Mesodermal cell (in vitro differentiated cells): ENCODE measurements around the gene ANKRD11.

Source experiments
- H3K27ac ChIP-seq: 2 replicates; pipeline ENCODE4 v1.7.0; 2013; ENCODE audit warnings: mild to moderate bottlenecking, low read depth, low read length, moderate library complexity; ENCODE audit not compliant: severe bottlenecking
- H3K36me3 ChIP-seq: 2 replicates; pipeline ENCODE4 v1.7.1; 2013; ENCODE audit warnings: mild to moderate bottlenecking, low read length, moderate library complexity; ENCODE audit not compliant: control insufficient read depth, insufficient read depth
- H3K4me1 ChIP-seq: one replicate; pipeline ENCODE4 v1.7.1; 2013; ENCODE audit warnings: mild to moderate bottlenecking, low read length; ENCODE audit not compliant: insufficient read depth, control insufficient read depth, poor library complexity, severe bottlenecking
- H3K4me3 ChIP-seq: 2 replicates; pipeline ENCODE4 v1.7.0; 2013; ENCODE audit warnings: low read length, control low read depth, mild to moderate bottlenecking; ENCODE audit not compliant: insufficient read depth, poor library complexity, severe bottlenecking; ENCODE audit errors: extremely low read depth
- H3K9me3 ChIP-seq: 2 replicates; pipeline ENCODE4 v1.7.1; 2013; ENCODE audit warnings: mild to moderate bottlenecking, low read length, moderate library complexity; ENCODE audit not compliant: control insufficient read depth
- WGBS, 2 experiments: methylation state at CpG; one replicate each; pipeline ENCODE4 v1.1.5; 2013; ENCODE audit warnings: missing lambda C conversion rate in 2 of 2; ENCODE audit not compliant: insufficient coverage in 2 of 2; 5-methylcytosine and 5-hydroxymethylcytosine counted together

ANKRD11 gene

GRCh38 chr16:89345642-89346150 lies 144.7 kb downstream of the ANKRD11 start:
- H3K36me3 ChIP-seq, result peaks cover 5% of the 10 kb centered on the region
- WGBS, 2 experiments, result 94 to 99% methylated on average over 7 to 8 of the region's 9 CpGs
- H3K4me1 ChIP-seq, result peaks cover 32% of the 10 kb centered on the region
- no peak overlapping the region for H3K4me3 ChIP-seq
- no peak overlapping the region for H3K27ac ChIP-seq
- H3K9me3 ChIP-seq, result peaks cover 4% of the 10 kb centered on the region

GRCh38 chr16:89344846-89345611 lies 145.3 kb downstream of the ANKRD11 start:
- Histone ChIP-seq H3K27ac (peak overlapping the region; percentile 71), H3K4me3 (no peak overlapping the region), H3K36me3 (peaks cover 4% of the 10 kb centered on the region), H3K4me1 (peaks cover 32% of the 10 kb centered on the region), H3K9me3 (peaks cover 4% of the 10 kb centered on the region)
- WGBS, 2 experiments, result 85 to 91% methylated on average over 6 to 10 of the region's 20 CpGs

- peak overlapping the region; percentile 71 for H3K27ac ChIP-seq
- peaks cover 4% of the 10 kb centered on the region for H3K36me3 ChIP-seq
- H3K4me1 ChIP-seq, result peaks cover 32% of the 10 kb centered on the region
- WGBS, 2 experiments, result 87 to 93% methylated on average over 12 to 15 of the region's 15 CpGs
- H3K4me3 ChIP-seq, result no peak overlapping the region
- H3K9me3 ChIP-seq, result peaks cover 4% of the 10 kb centered on the region
Observed at GRCh38 chr16:89344458-89344834, 145.9 kb downstream of the ANKRD11 start.

- H3K36me3 ChIP-seq, result peaks cover 8% of the 10 kb centered on the region
- 94 to 95% methylated on average over 29 to 33 of the region's 36 CpGs for WGBS, 2 experiments
- peak overlapping the region; percentile 71 for H3K27ac ChIP-seq
- peaks cover 32% of the 10 kb centered on the region for H3K4me1 ChIP-seq
- H3K9me3 ChIP-seq, result peaks cover 4% of the 10 kb centered on the region
- no peak overlapping the region for H3K4me3 ChIP-seq
Observed at GRCh38 chr16:89343501-89344457, 146.6 kb downstream of the ANKRD11 start.

GRCh38 chr16:89341697-89342694 lies 148.4 kb downstream of the ANKRD11 start:
- no peak overlapping the region for H3K27ac ChIP-seq

GRCh38 chr16:89341279-89341678 lies 149.1 kb downstream of the ANKRD11 start:
- WGBS, 2 experiments, result 88% methylated on average over 5 of the region's 7 CpGs
- peaks cover 4% of the 10 kb centered on the region for H3K9me3 ChIP-seq
- peaks cover 8% of the 10 kb centered on the region for H3K36me3 ChIP-seq
- peaks cover 30% of the 10 kb centered on the region for H3K4me1 ChIP-seq
- no peak overlapping the region for H3K4me3 ChIP-seq
- no peak overlapping the region for H3K27ac ChIP-seq

More at GRCh38 chr16:89341697-89342694, 148.4 kb downstream of the ANKRD11 start:
- WGBS, 2 experiments, result 88% methylated on average over 22 to 31 of the region's 35 CpGs
- Histone ChIP-seq H3K9me3 (peaks cover 4% of the 10 kb centered on the region), H3K36me3 (peaks cover 8% of the 10 kb centered on the region), H3K4me3 (no peak overlapping the region), H3K4me1 (peaks cover 32% of the 10 kb centered on the region)

- peaks cover 4% of the 10 kb centered on the region for H3K9me3 ChIP-seq
- WGBS, 2 experiments, result 96 to 98% methylated on average over 5 to 6 of the region's 6 CpGs
- H3K27ac ChIP-seq, result no peak overlapping the region
- H3K4me3 ChIP-seq, result no peak overlapping the region
- peaks cover 24% of the 10 kb centered on the region for H3K4me1 ChIP-seq
- peaks cover 11% of the 10 kb centered on the region for H3K36me3 ChIP-seq
Observed at GRCh38 chr16:89338863-89339262, 151.5 kb downstream of the ANKRD11 start.

- H3K27ac ChIP-seq, result no peak overlapping the region
- no peaks in the 10 kb centered on the region for H3K9me3 ChIP-seq
- H3K4me1 ChIP-seq, result peaks cover 25% of the 10 kb centered on the region
- WGBS, 2 experiments, result 97 to 98% methylated on average over 11 of the region's 11 CpGs
- H3K36me3 ChIP-seq, result peaks cover 11% of the 10 kb centered on the region
- no peak overlapping the region for H3K4me3 ChIP-seq
Observed at GRCh38 chr16:89337965-89338364, 152.4 kb downstream of the ANKRD11 start.

- WGBS, 2 experiments, result 93 to 95% methylated on average over 13 to 15 of the region's 16 CpGs
- no peak overlapping the region for H3K4me3 ChIP-seq
- no peaks in the 10 kb centered on the region for H3K9me3 ChIP-seq
- peaks cover 7% of the 10 kb centered on the region for H3K36me3 ChIP-seq
- H3K4me1 ChIP-seq, result peaks cover 26% of the 10 kb centered on the region
- no peak overlapping the region for H3K27ac ChIP-seq
Observed at GRCh38 chr16:89335803-89336485, 154.4 kb downstream of the ANKRD11 start.
